Activated CD8-positive, alpha-beta T cell treated with anti-CD3 and anti-CD28 coated beads for 36 hours (primary cell): ENCODE measurements around the gene ACTN1. TPM values are rescaled to one million over a fixed set of nuclear protein-coding genes. Genes with fewer than 3 reads are reported as not detected.
A peak's percentile ranks its signal among the peaks of the same experiment; 100 is the strongest.

Experiments
- ATAC-seq: fragments of 200-7000 bp; cut with Tn5 transposase; one replicate; pipeline ENCODE4 v1.10.0; 2021; ENCODE audit warnings: mild to moderate bottlenecking, moderate library complexity
- CTCF ChIA-PET: fragments of 350-600 bp; sonication (Branson Sonifier 250); formaldehyde crosslinking; loops from one replicate; lab custom pipeline; 2021; ENCODE audit warnings: antibody characterized with exemption; lab: Charles Lee
- POLR2A ChIA-PET: fragments of 350-600 bp; sonication (Branson Sonifier 250); formaldehyde crosslinking; loops from one replicate; lab custom pipeline; 2021; ENCODE audit warnings: antibody characterized with exemption; lab: Charles Lee
- DNase-seq: peaks from one replicate; pipeline ENCODE4 v3.0.0-alpha.2; 2020
- H3K27ac Mint-ChIP-seq: one replicate; pipeline ENCODE4 v1.8.0; 2021; ENCODE audit warnings: mild to moderate bottlenecking, mixed read lengths
- H3K27me3 Mint-ChIP-seq: one replicate; pipeline ENCODE4 v1.8.0; 2021; ENCODE audit warnings: mixed read lengths
- H3K36me3 Mint-ChIP-seq: one replicate; pipeline ENCODE4 v1.8.0; 2021; ENCODE audit warnings: low read depth, mixed read lengths
- H3K4me1 Mint-ChIP-seq: one replicate; pipeline ENCODE4 v1.8.0; 2021; ENCODE audit warnings: low read depth, mixed read lengths
- H3K4me3 Mint-ChIP-seq: one replicate; pipeline ENCODE4 v1.8.0; 2021; ENCODE audit warnings: mild to moderate bottlenecking, moderate library complexity, mixed read lengths
- H3K9me3 Mint-ChIP-seq: one replicate; pipeline ENCODE4 v1.8.0; 2021; ENCODE audit warnings: mixed read lengths
- intact Hi-C: fragments of 100-400 bp; cut with micrococcal nuclease; formaldehyde crosslinking; loops from one replicate; pipeline ENCODE4 v1.10.0; 2022
- total RNA-seq, 2 experiments: library from RNA; stranded (reverse); gene quantifications; one replicate each; pipeline ENCODE4 v1.2.3, GENCODE V29; 2021
- TF ChIP-seq, protein P1 (sequence below): fragments of 200-600 bp; IDR thresholded peaks from one replicate; pipeline ENCODE4 v1.8.0; 2022; ENCODE audit warnings: antibody characterized with exemption, mild to moderate bottlenecking

The ACTN1 gene
- total RNA-seq, 2 experiments from 2014 or later, result 214 TPM

DNA sequence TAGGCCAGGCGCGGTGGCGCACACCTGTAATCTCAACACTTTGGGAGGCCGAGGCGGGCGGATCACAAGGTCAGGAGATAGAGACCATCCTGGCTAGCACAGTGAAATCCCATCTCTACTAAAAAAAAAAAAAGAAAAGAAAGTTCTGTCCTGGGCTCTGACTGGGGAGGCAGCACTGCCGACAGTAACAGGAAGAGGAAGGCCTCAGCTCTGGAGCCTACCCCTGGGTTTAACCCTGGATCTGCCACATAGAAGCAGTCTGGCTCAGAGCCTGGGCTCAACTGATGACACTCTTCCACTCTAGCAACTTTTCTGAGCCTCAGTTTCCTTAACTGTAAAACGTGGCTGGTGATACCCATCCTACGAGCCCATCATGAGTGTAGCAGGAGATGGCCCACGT, 60.5 kb downstream of the ACTN1 start:
- Mint-ChIP-seq H3K4me3 (no peak overlapping the region), H3K9me3 (no peaks in the 10 kb centered on the region), H3K27me3 (no peaks in the 10 kb centered on the region), H3K36me3 (peaks cover 64% of the 10 kb centered on the region), H3K4me1 (peaks cover 50% of the 10 kb centered on the region), H3K27ac (no peak overlapping the region)
- ChIA-PET POLR2A (no interaction called here), CTCF (no interaction called here)
- DNase-seq, result no peak
- no peak for ATAC-seq
- TF ChIP-seq, protein P1, sequence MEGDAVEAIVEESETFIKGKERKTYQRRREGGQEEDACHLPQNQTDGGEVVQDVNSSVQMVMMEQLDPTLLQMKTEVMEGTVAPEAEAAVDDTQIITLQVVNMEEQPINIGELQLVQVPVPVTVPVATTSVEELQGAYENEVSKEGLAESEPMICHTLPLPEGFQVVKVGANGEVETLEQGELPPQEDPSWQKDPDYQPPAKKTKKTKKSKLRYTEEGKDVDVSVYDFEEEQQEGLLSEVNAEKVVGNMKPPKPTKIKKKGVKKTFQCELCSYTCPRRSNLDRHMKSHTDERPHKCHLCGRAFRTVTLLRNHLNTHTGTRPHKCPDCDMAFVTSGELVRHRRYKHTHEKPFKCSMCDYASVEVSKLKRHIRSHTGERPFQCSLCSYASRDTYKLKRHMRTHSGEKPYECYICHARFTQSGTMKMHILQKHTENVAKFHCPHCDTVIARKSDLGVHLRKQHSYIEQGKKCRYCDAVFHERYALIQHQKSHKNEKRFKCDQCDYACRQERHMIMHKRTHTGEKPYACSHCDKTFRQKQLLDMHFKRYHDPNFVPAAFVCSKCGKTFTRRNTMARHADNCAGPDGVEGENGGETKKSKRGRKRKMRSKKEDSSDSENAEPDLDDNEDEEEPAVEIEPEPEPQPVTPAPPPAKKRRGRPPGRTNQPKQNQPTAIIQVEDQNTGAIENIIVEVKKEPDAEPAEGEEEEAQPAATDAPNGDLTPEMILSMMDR, result no peak
- intact Hi-C loops, result no loop called here

DNA sequence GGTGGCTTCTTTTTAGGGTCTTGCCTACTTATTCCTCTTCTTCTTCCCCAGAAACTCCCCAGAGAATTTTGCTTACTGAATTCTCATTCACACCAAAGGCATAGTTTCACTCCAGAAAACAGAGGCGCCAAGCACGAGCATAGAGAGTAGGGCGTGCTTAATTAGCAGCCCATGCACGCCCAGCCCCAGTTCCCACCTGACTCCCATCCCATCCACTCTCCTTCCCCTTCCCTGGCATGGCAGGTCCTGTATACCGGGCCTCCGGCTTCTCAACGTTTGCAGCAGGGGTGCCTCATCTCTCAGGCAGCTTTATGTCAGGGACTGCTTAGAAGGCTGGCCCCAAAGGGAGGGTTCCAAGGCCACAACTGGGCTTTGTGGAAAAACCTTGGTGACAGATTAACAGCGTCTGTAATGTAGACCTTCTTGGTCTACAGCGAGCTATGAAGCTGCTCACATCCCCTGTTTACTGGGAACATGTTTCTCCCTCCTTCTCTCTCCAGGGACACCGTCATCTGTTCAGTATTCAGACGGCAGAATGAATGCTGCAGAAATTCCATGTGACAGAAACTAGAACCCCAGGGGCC, 62.7 kb downstream of the ACTN1 start:
- no peak for ATAC-seq
- H3K9me3 Mint-ChIP-seq, result no peaks in the 10 kb centered on the region
- DNase-seq, result no peak
- no peak overlapping the region for H3K4me3 Mint-ChIP-seq
- ChIA-PET POLR2A (interaction anchor here (0.6 to 0.8 kb wide), 2 partner anchors 10 to 156 kb away, joined by 3 read pairs; no protein-coding TSS in a partner anchor), CTCF (interaction anchor here (0.9 to 1.4 kb wide), 5 partner anchors 12 to 191 kb away, joined by 3 to 5 read pairs (median 3); no protein-coding TSS in a partner anchor)
- intact Hi-C loops, result no loop called here
- peak overlapping the region; percentile 30 for H3K27ac Mint-ChIP-seq
- H3K4me1 Mint-ChIP-seq, result peaks cover 60% of the 10 kb centered on the region
- TF ChIP-seq, protein P1, result no peak
- peaks cover 68% of the 10 kb centered on the region for H3K36me3 Mint-ChIP-seq
- H3K27me3 Mint-ChIP-seq, result no peaks in the 10 kb centered on the region

DNA sequence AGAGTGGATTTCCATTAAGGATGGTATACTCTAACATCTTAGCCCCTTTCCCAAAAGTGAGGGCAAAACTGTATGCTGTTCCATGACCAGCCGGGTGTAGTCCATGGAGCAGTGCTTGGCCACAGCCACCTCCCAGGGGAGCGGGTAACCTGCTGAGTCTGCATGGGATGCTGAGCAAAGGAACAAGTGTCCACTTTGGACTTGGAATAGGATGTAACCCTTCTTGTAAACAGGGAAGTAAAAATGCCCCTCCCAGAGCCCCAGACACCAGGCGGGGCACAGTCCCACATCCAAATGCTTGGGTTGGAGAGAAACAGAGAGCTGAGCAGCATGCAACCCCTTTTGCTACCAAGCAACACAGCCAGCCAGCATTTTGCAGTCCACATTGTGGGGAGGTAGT, 65.6 kb downstream of the ACTN1 start:
- TF ChIP-seq, protein P1, result no peak

DNA sequence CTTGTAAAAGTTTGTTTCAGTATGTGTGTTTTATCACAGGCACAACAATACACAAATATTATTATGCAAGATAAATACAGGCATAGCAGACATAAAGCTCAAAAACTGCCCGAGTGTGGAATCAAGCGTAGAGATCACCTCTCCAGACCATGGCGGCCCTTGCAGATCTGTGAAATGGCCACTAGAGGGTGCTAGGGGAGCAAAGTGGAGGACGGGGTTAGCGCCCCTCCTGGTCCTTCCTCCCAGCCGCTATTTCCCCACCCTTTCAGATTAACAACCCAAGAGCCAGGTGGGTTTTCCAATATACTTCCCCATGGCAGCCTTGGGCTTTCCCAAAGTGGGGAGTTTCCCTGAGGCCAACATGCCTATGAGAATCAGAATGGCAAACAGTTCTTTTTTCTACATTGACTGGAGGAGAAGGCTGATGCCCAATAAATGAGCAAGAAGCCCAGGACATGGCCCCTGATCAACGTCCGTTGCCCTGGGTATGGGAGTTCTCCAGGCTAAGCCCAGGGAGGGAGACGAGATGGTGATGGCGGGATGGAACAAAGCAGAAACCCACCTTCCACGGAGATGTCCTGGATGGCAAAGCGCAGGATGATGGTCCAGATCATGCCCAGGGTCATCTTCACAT, 67.4 kb downstream of the ACTN1 start:
- H3K4me3 Mint-ChIP-seq, result no peak overlapping the region
- ChIA-PET CTCF (interaction anchor here (0.6 to 7.0 kb wide), 73 partner anchors 8 to 486 kb away, joined by 3 to 87 read pairs (median 6); partner anchors contain the start of genes ACTN1, ERH and SLC39A9), POLR2A (interaction anchor here (0.6 to 1.7 kb wide), 5 partner anchors 10 to 196 kb away, joined by 3 to 5 read pairs (median 3); no protein-coding TSS in a partner anchor)
- intact Hi-C loops, result loop anchor here (5.0 kb wide), 2 partner anchors 71 to 181 kb away; no protein-coding TSS in a partner anchor
- no peaks in the 10 kb centered on the region for H3K27me3 Mint-ChIP-seq
- H3K9me3 Mint-ChIP-seq, result no peaks in the 10 kb centered on the region
- peaks cover 66% of the 10 kb centered on the region for H3K36me3 Mint-ChIP-seq
- TF ChIP-seq, protein P1, result peak; percentile 99
- peak; percentile 86 for DNase-seq
- H3K27ac Mint-ChIP-seq, result peak overlapping the region; percentile 81
- peak; percentile 89 for ATAC-seq
- H3K4me1 Mint-ChIP-seq, result peaks cover 51% of the 10 kb centered on the region

More for the DNA sequence above, 65.6 kb downstream of the ACTN1 start:
- ChIA-PET POLR2A (interaction anchor here (1.1 kb wide), 1 partner anchor 14 kb away, joined by 3 read pairs; no protein-coding TSS in a partner anchor), CTCF (interaction anchor here (0.8 to 7.0 kb wide), 8 partner anchors 12 to 194 kb away, joined by 3 to 87 read pairs (median 17); no protein-coding TSS in a partner anchor)
- peaks cover 62% of the 10 kb centered on the region for H3K4me1 Mint-ChIP-seq
- DNase-seq (no peak), ATAC-seq (no peak)
- no peak overlapping the region for H3K4me3 Mint-ChIP-seq
- no peaks in the 10 kb centered on the region for H3K9me3 Mint-ChIP-seq
- peaks cover 72% of the 10 kb centered on the region for H3K36me3 Mint-ChIP-seq
- intact Hi-C loops, result loop anchor here (5.0 kb wide), 2 partner anchors 69 to 179 kb away; no protein-coding TSS in a partner anchor
- H3K27me3 Mint-ChIP-seq, result no peaks in the 10 kb centered on the region
- H3K27ac Mint-ChIP-seq, result peak overlapping the region; percentile 27
